Large intestine (tissue), 3 donors: ENCODE results near the gene RSU1. TPM values are rescaled to one million over a fixed set of nuclear protein-coding genes. Genes with fewer than 3 reads are reported as not detected.

Experiments used
- DNase-seq, 2 donors: peaks; one replicate each; pipeline versions ENCODE4 v3.0.0 to v3.0.0-alpha.2; 2013
- H3K27ac ChIP-seq: one replicate; pipeline ENCODE4 v1.5.1; 2013; ENCODE audit warnings: low read length
- H3K27me3 ChIP-seq: 2 replicates; pipeline ENCODE4 v1.6.1; 2013; ENCODE audit warnings: low read length; ENCODE audit not compliant: control insufficient read depth, insufficient read depth
- H3K36me3 ChIP-seq: 2 replicates; pipeline ENCODE4 v1.6.1; 2013; ENCODE audit warnings: low read length; ENCODE audit not compliant: control insufficient read depth, insufficient read depth
- H3K4me1 ChIP-seq: one replicate; pipeline ENCODE4 v1.6.1; 2013; ENCODE audit warnings: low read length; ENCODE audit not compliant: control insufficient read depth, insufficient read depth
- H3K4me3 ChIP-seq: one replicate; pipeline ENCODE4 v1.5.1; 2013; ENCODE audit warnings: low read length
- H3K9me3 ChIP-seq: one replicate; pipeline ENCODE4 v1.6.1; 2013; ENCODE audit warnings: mild to moderate bottlenecking, low read depth, low read length, moderate library complexity; ENCODE audit not compliant: control insufficient read depth
- WGBS: methylation state at CpG from one replicate; pipeline ENCODE4 v1.1.5; 2013; ENCODE audit warnings: low lambda C conversion rate; ENCODE audit not compliant: insufficient coverage; 5-methylcytosine and 5-hydroxymethylcytosine counted together
- polyA plus RNA-seq: library from polyadenylated mRNA; unstranded; fragments of 120-200 nt; gene quantifications from one replicate; pipeline ENCODE4 v1.2.1, GENCODE V29; 2013

Gene RSU1
- polyA plus RNA-seq, 1 donor, result 37.0 TPM

DNA sequence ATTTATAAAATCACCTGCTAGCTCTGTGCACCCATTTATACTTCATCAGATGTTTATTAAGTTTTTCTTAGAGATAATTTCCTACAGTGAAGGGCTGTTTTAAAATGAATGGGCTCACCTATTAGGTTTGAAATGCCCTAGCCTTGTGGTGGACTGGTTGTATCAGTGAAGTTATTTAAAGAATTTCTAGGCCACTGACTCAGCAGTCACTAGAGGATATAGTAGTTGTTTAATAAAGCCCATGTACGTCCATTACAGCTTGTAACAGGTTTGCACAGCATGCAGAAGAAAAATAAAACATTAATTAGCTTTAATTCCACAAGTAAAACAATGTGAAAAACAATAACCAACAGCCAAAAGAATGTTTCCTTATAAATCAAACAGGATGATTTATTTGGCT is 128.0 kb downstream of the RSU1 start:
- Histone ChIP-seq H3K36me3 (peaks cover 4% of the 10 kb centered on the region), H3K9me3 (no peaks in the 10 kb centered on the region), H3K4me3 (no peak overlapping the region), H3K27ac (no peak overlapping the region), H3K27me3 (no peaks in the 10 kb centered on the region), H3K4me1 (no peaks in the 10 kb centered on the region)
- 67% methylated on average over 1 of the region's 1 CpG for WGBS
- DNase-seq, result no peak

DNA sequence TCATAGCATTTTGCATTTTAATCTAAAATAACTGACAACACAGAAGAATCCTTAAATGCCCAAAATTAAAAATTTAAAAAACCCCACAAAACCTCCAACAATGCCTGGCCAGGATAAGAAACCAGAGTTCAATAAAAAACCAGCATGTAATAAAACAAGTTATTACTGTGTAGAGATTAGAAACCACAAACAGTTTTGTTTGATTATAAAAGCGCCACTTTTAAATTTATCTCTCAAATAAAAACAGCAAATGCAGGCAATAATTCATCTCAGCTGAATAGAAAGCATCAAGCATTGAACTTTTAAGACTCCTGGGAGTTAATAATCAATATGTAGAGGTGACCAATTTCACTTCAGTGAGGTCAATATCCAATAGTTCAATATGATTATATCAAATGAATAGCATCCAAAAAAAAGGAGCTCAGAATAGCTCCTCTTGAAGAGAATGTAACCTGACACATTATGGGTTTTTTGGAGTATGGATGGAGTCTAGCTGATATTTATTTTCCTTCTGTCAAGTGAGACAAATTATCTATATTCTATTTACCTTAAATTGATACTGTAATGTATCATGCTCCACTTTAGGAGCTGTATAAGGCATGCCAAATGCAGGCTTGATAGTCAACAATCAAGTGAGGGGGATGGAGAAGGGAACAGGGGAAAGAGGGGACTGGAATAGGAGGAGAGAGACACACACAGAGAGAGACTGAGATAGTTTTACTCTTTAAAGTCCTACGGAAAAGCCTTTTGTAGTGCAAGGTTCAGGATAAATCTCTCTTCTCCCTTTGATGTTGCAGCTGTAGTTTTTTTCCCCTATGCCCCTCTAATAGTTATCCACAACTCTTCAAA is 130.9 kb downstream of the RSU1 start:
- WGBS, result 17% methylated on average over 1 of the region's 2 CpGs
- no peak overlapping the region for H3K4me3 ChIP-seq
- no peak for DNase-seq

DNA sequence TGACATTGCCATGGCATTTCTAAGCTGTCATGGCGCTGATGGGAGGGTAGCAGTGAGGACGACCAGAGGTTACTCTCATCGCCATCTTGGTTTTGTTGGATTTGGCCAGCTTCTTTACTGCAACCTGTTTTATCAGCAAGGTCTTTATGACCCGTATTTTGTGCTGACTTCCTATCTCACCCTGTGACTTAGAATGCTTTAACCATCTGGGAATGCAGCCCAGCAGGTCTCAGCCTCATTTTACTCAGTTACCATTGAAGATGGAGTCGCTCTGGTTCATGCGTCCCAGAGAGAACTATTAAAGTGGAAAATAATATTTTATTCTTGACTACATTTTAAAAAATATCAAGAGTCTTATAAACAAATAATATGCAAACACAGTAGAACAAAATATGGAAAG is 131.7 kb downstream of the RSU1 start:
- peaks cover 2% of the 10 kb centered on the region for H3K36me3 ChIP-seq
- WGBS, result no CpG with 5 or more reads among the region's 6 CpGs
- no peak overlapping the region for H3K27ac ChIP-seq
- no peaks in the 10 kb centered on the region for H3K4me1 ChIP-seq
- H3K4me3 ChIP-seq, result no peak overlapping the region
- H3K27me3 ChIP-seq, result no peaks in the 10 kb centered on the region
- DNase-seq, result peak in 1 of 2 donors; percentile 49
- H3K9me3 ChIP-seq, result no peaks in the 10 kb centered on the region

More for the DNA sequence above, 130.9 kb downstream of the RSU1 start:
- Histone ChIP-seq H3K27ac (no peak overlapping the region), H3K27me3 (no peaks in the 10 kb centered on the region), H3K9me3 (no peaks in the 10 kb centered on the region), H3K4me1 (no peaks in the 10 kb centered on the region), H3K36me3 (peaks cover 2% of the 10 kb centered on the region)

DNA sequence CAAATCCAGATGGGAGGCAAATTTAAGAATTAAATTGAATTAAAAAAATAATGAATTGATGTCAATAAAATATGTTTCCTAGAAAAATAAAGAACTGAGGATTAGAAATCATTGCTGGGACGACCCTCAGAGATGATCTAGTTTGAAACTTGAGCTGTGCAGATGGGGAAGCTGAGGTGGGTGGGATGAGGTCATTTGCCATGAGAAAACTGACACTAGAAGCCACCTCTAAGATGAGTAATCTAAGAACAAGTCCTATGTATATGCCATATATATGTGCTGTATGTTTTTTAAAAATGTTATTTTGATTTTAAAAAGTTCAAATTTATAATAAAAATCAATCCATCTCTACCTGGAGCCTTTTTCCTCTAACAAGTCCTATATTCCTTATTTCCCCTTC is 135.7 kb downstream of the RSU1 start:
- no peaks in the 10 kb centered on the region for H3K36me3 ChIP-seq
- no peaks in the 10 kb centered on the region for H3K27me3 ChIP-seq
- no peak for DNase-seq
- no peak overlapping the region for H3K4me3 ChIP-seq
- H3K27ac ChIP-seq, result no peak overlapping the region
- H3K4me1 ChIP-seq, result no peaks in the 10 kb centered on the region
- WGBS, result 86% methylated on average over 1 of the region's 1 CpG
- no peaks in the 10 kb centered on the region for H3K9me3 ChIP-seq

DNA sequence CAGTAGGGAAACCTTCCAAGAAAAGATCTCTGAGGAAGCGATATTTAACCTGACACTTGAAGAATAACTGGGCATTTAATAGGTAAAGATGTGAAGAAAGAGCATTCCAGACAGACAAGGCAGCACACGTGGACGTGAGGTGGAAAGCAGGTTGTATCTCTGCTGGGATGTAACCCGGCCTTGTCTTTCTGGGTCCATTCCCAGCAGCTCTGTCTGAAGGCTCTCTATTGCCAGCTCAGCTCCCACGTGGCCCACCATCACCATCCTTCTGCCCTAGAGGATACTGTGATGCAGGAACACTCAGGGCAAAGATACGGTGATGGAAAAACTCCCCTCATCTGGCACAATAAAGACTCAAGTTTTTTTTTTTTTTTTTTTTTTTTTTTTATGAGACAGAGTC is 137.7 kb downstream of the RSU1 start:
- Histone ChIP-seq H3K36me3 (no peaks in the 10 kb centered on the region), H3K27me3 (no peaks in the 10 kb centered on the region), H3K27ac (no peak overlapping the region), H3K4me1 (no peaks in the 10 kb centered on the region), H3K4me3 (no peak overlapping the region), H3K9me3 (no peaks in the 10 kb centered on the region)
- WGBS, result 100% methylated on average over 2 of the region's 6 CpGs
- DNase-seq, result no peak

DNA sequence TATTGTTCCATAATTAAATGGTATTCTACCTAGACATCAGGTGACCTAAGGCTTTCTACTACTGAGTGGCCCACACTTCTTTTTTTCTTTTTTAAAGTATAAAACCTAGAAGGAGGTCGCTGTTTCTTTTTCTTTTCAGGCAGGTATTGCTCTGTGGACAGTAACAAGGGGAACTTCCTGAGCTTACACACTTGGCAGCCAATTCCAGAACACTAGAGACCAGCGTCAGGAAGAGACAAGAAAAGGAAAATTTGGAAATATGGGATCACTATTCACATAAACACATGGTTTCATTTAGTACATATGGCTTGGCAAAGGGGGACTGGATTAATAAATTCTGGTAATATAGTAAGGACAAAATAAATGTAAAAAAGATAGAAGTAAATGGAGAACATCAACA is 141.9 kb downstream of the RSU1 start:
- 80% methylated on average over 1 of the region's 2 CpGs for WGBS
- H3K9me3 ChIP-seq, result no peaks in the 10 kb centered on the region
- H3K4me1 ChIP-seq, result no peaks in the 10 kb centered on the region
- no peaks in the 10 kb centered on the region for H3K36me3 ChIP-seq
- no peak for DNase-seq
- H3K27ac ChIP-seq, result no peak overlapping the region
- no peak overlapping the region for H3K4me3 ChIP-seq
- no peaks in the 10 kb centered on the region for H3K27me3 ChIP-seq

DNA sequence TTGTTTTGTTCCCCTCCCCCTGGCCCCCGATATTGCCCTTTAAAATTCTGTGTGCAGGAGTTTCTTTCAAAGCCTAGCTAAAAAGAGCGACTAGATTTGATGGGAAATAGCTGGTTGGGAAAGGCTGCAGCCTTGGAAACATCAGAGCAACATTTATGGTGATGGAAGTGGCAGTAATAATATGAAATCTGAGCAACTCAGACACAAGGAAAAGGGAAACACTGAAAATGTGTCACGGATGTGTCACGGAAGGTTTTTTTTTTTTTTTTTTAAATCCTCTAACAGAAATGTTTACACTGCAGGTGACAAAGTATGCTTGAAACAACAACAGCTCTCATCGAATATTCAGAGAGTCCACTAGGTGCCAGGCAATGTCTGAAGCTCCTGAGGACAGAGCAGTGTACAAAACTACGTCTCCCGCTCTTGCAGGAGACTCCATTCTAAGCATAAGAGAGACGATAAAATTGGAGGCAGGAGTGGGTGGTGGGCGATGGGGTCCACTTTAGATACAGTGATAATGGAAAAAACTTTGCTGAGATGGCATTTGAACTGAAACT is 143.0 kb downstream of the RSU1 start:
- 93% methylated on average over 3 of the region's 9 CpGs for WGBS

DNA sequence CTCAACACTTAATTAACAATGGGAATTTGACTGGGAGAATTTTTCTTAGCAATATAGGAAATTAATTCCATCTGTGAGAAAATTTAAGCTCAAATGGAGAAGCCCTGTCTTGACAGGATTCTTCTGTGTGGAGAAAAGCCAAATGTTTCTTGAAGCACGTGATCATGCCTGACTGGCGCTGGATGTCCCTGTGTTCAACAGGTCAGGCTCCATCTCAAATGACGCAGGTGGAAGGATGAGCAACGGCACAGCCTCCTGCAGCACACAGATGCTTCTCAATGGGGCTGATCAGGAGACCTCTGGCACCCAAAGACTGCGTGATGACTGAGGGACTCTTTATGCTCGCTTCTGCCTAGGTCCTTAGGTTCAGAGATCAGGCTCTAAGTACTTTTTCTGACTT is 143.8 kb downstream of the RSU1 start:
- no peak overlapping the region for H3K27ac ChIP-seq
- WGBS, result no CpG with 5 or more reads among the region's 6 CpGs
- no peaks in the 10 kb centered on the region for H3K36me3 ChIP-seq
- no peaks in the 10 kb centered on the region for H3K27me3 ChIP-seq
- H3K4me1 ChIP-seq, result no peaks in the 10 kb centered on the region
- H3K4me3 ChIP-seq, result no peak overlapping the region
- no peak for DNase-seq
- no peaks in the 10 kb centered on the region for H3K9me3 ChIP-seq

More for the DNA sequence above, 143.0 kb downstream of the RSU1 start:
- Histone ChIP-seq H3K36me3 (no peaks in the 10 kb centered on the region), H3K4me1 (no peaks in the 10 kb centered on the region), H3K9me3 (no peaks in the 10 kb centered on the region), H3K27ac (no peak overlapping the region), H3K27me3 (no peaks in the 10 kb centered on the region), H3K4me3 (no peak overlapping the region)
- DNase-seq, result no peak

DNA sequence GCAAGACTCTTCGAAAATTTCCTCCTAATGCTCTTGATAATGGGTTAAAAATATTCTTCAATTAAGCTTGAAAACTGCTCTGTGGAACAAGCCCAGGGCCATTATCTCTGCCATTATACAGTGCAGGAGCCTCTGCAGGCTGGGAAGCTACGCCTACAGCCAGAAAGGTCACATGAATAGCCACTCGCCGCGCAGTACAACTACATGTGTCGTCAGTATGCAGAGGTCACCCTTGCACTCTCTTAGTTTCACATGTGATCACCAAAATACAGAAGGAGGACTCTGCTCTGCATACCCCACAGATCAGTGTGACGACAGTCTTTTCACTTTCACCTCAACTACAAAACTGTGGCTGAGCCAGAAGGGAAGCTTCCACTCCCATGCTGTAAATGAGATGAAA is 153.8 kb downstream of the RSU1 start:
- Histone ChIP-seq H3K4me3 (no peak overlapping the region), H3K4me1 (no peaks in the 10 kb centered on the region), H3K27ac (no peak overlapping the region), H3K36me3 (no peaks in the 10 kb centered on the region), H3K9me3 (no peaks in the 10 kb centered on the region), H3K27me3 (no peaks in the 10 kb centered on the region)
- no peak for DNase-seq
- 100% methylated on average over 2 of the region's 7 CpGs for WGBS

DNA sequence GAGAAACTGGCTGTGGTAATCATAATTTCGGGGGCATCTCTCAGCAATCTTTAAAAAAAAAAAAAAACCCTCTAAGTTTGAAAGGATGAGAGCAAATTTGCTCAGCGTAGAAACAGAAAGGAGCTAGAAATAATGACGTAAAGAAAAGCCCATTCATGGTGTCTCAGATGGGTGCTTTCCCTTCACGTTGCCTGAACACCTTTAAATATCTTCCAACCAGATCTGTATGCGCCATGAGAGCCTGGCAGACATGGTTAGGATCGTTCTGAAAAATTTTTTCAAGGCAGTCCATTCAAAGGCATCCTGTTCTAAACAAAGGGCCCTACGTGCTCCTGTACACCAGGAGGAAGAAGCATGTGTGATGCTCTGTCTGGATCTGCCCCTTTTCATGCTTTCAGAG is 154.3 kb downstream of the RSU1 start:
- WGBS, result 83% methylated on average over 3 of the region's 7 CpGs
- H3K27ac ChIP-seq, result no peak overlapping the region
- no peaks in the 10 kb centered on the region for H3K27me3 ChIP-seq
- no peak for DNase-seq
- H3K9me3 ChIP-seq, result no peaks in the 10 kb centered on the region
- H3K4me3 ChIP-seq, result no peak overlapping the region
- no peaks in the 10 kb centered on the region for H3K36me3 ChIP-seq
- H3K4me1 ChIP-seq, result no peaks in the 10 kb centered on the region

DNA sequence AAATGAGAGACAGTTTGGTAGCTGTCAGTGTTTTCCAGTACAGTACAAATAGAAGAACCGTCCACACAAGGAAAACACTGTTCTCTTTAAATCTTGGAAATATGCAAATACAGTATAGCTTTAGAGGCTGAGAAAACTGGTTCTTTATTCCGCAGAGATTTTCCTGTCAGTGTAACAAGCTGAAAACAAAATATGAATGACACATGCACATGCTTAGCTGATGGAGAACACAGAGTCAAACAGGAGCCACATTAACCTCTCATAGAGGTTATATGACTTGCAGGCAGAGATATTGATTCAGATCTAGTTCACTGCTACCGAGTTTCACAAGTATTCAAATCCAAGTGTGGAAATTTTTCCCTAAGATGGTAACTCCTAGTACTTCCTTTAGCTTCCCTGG is 160.3 kb downstream of the RSU1 start:
- Histone ChIP-seq H3K27ac (no peak overlapping the region), H3K4me1 (no peaks in the 10 kb centered on the region), H3K9me3 (no peaks in the 10 kb centered on the region), H3K4me3 (no peak overlapping the region), H3K36me3 (no peaks in the 10 kb centered on the region), H3K27me3 (no peaks in the 10 kb centered on the region)
- 60% methylated on average over 1 of the region's 3 CpGs for WGBS
- DNase-seq, result no peak
